ENCODE measurements around the gene SIGLEC6.
A peak's percentile ranks its signal among the peaks of the same experiment; 100 is the strongest.

The SIGLEC6 gene

DNA sequence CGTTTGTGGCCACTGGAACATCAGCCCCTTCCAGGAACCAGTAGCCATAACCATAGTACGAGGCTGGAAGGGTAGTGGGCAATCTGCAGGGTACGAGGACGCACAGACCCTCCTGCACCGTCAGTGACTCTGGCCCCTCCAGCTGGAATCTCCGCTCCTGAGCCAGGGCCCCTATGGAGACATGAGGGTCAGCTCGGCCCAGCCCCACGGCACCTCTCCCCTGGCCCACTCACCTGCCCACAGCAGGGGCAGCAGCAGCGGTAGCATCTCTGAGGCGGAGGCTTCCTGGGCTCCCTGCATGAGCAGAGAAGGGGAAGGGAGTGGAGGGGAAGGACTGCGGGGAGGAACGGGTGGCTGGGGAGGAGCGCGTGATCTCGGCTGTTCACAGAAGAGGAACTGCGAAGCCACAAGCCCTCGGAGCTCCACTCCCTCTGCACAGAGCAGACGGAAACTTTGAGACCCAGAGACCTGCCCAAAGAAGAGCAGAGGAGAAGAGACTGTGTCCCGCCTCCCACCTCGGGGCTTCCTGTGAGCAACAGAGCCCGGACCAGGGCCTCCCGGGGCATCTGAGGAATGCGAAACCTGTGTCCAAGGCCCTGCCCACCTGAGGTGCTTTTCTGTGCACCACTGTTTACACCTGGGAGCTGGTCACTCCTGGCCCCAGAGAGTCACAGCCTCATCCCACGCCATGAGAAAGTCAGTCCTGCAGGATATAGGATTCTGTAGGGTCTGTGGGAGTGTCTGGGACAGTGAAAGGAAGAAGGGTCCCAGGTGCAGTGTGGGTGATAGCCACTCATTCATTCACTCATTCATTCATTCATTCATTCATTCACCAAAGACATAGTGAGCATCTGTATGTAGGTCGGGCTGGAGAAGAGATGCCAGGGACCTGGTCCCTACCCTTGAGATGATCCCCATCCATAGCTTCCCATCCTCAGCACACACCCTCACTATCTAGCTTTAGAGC, at the start of gene SIGLEC6:
Gene SIGLEC6, minus strand, starts transcription at position 322 of the 967 bp plus-strand sequence. Its CDS starts 22 bp downstream, at position 300.
- no peak for DNase-seq (ENCODE audit: low spot score)

- DNase-seq (ENCODE audit: low spot score), result no peak
Observed at GRCh38 chr19:51576850-51577249, 45.4 kb upstream of the SIGLEC6 start.

- DNase-seq (ENCODE audit: low spot score), result no peak
Observed at GRCh38 chr19:51573331-51573730, 41.9 kb upstream of the SIGLEC6 start.

DNA sequence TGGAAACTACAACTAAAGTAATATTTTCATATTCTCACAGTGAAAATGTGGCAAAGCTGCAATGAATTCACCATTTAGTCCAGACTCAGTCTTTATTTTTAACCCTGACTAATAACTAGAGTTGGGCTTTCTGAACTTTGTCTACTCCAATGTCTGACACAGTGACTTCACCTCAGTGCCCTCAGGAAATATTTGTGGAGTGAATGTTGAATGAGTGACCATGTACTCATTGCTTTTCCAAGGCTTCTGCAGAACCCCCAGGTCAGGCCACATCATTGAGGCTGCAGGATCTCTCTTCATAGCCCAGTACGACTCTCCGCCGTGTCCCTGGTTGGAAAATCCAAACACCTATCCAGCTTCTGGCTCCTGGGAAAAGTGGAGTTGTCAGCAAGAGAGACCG, 41.4 kb upstream of the SIGLEC6 start:
- DNase-seq (ENCODE audit: low spot score), result peak; percentile 66

DNA sequence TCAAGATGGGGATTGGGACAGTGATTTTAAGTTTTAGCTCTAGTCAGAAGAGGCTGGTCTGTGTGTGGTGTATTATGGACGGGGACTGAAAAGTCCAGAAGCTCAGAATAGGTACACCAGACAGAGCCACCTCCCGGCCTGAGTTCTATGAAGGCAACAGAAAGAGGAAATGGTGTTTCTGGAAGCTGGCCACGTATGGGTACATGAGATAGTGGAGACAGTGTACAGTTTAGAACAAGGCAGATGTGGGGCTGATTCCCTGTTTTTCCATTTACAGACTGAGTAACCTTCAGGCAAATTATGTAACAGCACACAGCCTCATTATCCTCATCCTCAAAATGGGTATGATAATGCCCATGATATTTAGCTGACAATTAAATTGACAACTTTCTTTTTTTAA, 40.9 kb upstream of the SIGLEC6 start:
- no peak for DNase-seq (ENCODE audit: low spot score)

GRCh38 chr19:51571599-51571998, 40.1 kb upstream of the SIGLEC6 start:
- DNase-seq (ENCODE audit: low spot score), result no peak

DNA sequence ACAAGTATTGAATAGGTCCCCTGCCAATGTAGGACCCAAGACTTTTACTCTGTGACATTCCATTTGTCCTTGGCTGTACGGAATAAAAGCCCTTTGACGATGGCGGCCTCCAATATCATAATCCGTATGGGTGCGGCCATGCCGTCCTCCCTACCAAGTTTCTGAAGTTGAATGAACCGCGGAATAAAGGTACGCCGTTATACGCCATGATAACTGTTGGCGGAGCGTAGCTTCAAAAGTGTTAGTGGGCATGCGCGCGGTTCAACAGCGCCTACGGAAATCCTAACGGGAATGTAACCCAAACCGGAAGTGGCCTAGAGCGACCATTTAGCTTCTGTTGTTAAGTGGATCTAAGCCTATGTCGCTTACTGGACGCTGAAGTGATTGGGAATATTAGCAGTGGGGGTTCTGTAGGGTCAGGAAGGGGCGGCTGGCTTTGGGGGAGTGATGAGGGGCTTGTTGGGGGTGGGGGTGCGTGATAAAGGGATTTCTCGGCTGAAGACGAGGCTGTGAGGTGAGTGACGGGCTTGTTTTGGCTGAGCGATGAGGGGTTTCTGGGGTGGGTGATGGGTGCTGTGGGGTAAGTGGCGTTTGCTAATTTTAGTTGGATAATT, 39.6 kb upstream of the SIGLEC6 start, which contains the start of gene ZNF175:
Gene ZNF175, plus strand, starts transcription at position 322 of the 614 bp plus-strand sequence. CDS start 2,047 bp downstream, outside the sequence.
- DNase-seq (ENCODE audit: low spot score), result peak; percentile 94

GRCh38 chr19:51568456-51568855, 37.0 kb upstream of the SIGLEC6 start:
- no peak for DNase-seq (ENCODE audit: low spot score)

DNA sequence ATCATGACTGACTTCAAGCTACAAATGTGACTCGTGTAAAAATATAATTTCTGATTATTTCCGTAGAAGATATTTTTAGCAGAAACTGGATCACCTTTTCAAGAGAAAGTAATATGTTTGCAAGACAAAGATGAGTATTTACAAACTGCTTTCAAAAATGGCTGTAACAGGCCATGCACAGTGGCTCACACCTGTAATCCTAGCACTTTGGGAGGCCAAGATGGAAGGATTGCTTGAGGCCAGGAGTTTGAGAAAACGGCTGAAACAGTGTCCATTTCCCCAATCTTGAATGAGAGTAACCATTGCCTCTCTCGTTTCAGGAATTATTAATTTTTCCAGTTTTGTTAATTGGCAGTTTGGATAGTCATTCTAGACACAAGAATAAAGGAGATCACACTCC, 36.1 kb upstream of the SIGLEC6 start:
- DNase-seq (ENCODE audit: low spot score), result no peak

DNA sequence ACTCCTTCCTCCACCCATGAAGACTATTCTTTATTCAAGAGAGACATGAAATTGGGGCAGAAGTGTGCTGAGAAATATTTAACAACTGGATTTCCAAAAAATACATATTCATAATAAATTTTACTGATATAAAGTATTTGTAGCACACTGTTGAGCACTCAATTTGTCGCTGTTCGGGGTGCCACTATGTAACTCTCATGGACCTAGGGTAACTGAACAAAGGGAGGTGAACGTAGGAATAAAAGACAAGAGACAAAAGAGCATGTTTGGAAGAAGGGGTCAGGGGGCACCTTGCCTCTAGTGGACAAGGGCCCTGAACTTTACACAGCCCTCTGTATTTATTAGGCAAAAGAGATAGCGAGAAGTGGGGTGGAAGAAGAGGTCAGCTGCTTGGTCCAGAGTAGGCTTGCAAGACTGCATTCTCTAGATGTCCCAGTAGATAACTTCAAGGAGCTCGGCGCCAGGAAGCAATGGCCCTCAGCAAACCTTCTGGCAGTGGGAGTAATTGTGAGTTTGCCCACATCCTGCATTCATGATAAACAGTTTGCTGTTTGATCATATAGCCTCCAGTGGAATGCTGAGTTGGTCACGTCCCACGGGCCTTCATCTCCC, 35.1 kb upstream of the SIGLEC6 start:
- no peak for DNase-seq (ENCODE audit: low spot score)

DNA sequence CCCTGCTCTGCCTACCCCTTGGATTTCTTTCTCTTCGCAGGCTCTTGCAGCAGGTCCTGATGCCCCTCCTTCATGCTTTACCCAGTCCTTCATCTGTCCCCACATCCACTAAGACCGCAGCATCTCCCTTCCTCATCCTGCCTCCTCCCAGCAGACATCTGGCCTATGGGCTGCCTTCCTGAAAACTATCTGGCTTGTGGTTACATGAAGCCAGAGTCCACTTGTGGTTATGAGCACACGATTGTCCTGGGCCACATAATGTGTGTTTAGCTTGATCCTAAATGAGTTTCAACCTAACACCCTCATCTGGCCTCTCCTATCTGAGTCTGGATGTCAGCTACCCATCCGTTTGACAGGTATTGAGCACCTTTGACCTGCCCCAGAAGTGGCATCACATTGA, 34.1 kb upstream of the SIGLEC6 start:
- DNase-seq (ENCODE audit: low spot score), result no peak

DNA sequence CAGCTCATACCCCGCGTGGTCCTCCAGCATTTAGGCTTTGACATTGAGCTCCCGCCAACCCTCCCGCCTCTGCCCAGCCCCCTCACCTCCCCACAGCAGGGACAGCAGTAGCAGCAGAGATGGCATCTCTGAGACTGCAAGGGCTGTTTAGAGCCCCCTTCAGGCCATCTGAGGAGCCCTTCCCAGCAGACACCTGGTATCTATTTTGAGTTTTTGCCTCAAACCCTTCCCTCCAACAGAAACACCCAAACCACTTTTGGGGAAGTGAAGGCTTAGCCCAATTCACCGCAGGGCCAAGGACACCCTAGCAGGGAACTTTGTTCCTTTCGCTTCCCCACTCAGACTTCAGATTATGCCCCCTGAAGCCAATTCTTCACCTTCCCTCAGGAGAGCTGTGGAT, 33.3 kb upstream of the SIGLEC6 start:
- DNase-seq (ENCODE audit: low spot score), result no peak

DNA sequence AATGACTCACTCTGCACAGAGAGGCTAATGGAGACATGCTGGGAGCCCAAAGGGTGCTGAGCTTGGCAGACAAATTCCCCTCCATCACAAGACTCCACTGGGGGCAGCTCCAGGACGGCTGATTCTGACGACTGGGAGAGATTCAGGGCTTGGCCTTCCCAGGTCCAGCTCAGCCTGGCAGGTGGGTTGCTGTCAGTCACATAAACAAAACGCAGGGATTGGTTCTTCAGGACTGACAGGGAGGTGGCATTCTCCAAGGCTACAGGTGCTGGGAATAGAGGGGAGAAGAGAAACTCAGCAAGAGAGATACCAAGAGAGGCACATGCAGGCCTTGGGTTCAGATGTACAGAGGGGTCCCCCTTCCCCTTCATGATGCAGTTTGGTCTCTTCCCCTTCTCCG, 28.9 kb upstream of the SIGLEC6 start:
- no peak for DNase-seq (ENCODE audit: low spot score)

- no peak for DNase-seq (ENCODE audit: low spot score)
Observed at GRCh38 chr19:51559240-51559639, 27.8 kb upstream of the SIGLEC6 start.

DNA sequence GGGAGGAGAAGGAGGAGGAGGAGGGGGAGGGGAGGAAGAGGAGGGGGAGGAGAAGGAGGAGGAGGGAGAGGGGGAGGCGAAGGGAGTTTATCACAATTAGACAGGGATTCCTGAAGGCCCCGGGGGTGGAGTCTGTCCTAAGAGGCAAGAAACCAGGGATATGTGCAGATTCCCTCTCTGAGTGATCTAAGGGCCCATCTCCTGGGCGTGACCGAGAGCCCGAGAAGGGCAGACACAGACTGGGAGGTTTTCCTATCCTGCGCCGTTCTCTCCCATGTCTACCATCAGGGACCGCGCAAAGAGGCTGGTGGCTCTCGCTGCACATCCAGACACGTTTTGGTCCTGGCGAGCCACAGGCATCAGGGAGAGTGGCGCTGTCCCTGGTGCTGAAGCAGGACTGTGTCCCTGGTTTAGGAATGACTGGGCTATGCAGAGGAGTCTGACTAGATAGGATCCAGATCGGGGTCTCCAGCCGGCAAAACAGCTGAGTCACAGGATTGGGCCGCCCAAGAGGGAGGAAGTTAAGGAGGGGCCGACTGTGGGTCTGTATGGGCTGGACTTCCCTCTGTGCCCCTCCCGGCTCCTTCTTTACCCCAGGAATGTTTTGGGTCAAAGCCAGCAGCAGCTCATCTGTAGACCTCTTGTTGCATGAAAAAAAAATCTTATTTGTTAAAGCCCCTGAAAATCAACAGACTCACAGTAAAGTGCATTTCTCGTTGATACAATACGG, 21.7 kb upstream of the SIGLEC6 start:
- peak; percentile 85 for DNase-seq (ENCODE audit: low spot score)

GRCh38 chr19:51552608-51552995, 21.1 kb upstream of the SIGLEC6 start:
- DNase-seq (ENCODE audit: low spot score), result no peak

GRCh38 chr19:51551673-51552432, 20.4 kb upstream of the SIGLEC6 start:
- DNase-seq (ENCODE audit: low spot score), result no peak

DNA sequence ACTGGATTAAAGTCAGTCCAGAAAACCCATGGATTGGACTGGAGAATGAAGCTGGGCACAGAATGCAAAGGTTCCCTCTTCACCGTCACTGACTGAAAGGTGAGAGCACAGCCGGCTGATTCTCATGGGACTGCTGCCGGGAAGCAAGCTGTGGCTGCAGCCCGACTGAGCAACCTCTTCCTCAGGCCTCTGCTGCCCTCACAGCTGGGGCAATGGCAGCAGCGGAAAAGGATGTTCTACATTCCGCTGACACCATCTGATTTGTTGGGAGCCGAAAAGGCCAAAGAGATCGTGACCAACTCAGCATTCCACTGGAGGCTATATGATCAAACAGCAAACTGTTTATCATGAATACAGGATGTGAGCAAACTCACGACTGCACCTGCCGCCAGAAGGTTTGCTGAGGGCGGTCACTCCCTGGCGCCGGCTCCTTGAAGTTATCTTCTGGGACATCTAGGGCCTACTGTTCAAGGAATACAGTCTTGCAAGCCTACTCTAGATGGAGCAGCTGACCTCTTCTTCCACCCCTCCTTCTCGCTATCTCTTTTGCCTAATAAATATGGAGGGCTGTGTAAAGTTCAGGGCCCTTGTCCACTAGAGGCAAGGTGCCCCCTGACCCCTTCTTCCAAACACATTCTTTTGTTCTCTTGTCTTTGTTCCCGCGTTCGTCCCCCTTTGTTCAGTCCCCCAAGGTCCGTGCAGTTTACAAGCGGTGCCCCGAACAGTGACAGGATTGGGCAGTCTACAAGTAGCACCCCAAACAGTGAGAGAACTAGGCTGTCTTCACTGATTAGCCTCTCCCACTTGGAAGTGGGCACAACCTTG, 19.6 kb upstream of the SIGLEC6 start:
- DNase-seq (ENCODE audit: low spot score), result no peak

- DNase-seq (ENCODE audit: low spot score), result peak; percentile 2
Observed at GRCh38 chr19:51549533-51550324, 18.3 kb upstream of the SIGLEC6 start.

DNA sequence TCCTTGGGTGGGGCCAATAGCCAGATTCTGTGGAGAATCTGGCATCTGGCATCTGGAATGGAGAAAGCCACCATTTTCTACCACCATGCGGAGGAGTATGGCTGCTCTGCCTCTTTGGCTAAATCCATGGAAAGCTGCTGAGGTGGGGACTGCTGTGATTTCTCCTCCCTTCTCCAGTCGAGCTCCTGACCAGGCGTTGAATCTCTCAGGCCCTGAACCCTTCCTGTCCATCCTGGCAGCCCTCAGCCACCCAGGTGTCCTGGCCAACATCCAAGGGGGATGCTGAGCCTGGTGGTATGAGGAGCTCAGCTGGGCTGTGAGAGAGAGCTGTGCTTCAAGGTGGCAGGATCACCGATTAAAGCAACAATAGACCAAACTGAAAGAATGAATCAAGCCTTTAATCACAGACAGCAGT, 17.4 kb upstream of the SIGLEC6 start:
- peak; percentile 2 for DNase-seq (ENCODE audit: low spot score)

Data from AG20443 (cell line).